Frontal cortex (tissue), 4 donors: ENCODE measurements around the gene CD47. TPM values are rescaled to one million over a fixed set of nuclear protein-coding genes. Genes with fewer than 3 reads are reported as not detected.

Experiments
- DNase-seq, 2 donors: peaks; one replicate each; pipeline ENCODE4 v3.0.0; 2012; ENCODE audit warnings: low spot score in 2 of 2
- FAIRE-seq: peaks from 2 replicates; lab custom pipeline; 2012; peaks lifted over from hg19 to GRCh38; lab: Jason Lieb, UNC
- total RNA-seq: library from RNA; depleted of rRNA; stranded (reverse); fragments of >200 nt; gene quantifications from one replicate; pipeline ENCODE4 v1.2.3, GENCODE V29; 2014
- donor health status: control.
- donor health status: control.
- donor health status: control.

CD47 gene
- total RNA-seq, 1 donor from 2014 or later, result 444 TPM

DNA sequence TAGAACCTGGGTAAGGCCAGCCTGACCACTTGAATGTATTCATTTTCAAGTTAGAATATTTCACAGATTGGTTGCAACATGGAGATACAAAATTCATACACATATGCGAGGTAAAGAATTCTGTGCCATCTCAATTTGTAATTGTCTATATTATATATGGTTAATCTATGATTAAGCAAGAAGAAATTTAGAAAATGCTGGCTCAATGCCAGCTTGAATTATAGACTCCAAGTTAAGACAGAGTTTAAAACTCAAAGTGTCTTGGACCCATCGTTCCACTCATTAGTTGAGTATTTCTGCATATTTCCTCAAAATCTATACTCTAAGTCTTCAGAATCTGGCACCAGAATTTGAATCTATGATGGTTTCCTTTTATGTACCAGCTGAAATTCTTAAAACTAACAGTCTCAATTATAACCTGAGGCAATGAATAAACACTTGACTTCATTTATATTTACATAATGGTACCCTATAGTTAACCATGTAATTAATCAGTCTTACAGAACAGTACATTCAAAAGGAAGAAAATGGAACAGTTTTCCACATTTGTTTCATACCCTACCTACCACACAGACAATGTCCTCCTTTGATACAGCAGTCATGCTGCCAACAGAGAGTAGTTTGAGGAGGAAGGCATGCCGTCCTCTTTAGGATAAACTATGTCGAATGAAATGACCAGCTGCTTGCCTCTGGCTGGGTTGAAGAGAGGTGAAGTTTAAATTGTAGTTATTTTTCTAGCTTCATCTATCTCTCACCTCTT, 95.7 kb downstream of the CD47 start:
- FAIRE-seq, result no peak

DNA sequence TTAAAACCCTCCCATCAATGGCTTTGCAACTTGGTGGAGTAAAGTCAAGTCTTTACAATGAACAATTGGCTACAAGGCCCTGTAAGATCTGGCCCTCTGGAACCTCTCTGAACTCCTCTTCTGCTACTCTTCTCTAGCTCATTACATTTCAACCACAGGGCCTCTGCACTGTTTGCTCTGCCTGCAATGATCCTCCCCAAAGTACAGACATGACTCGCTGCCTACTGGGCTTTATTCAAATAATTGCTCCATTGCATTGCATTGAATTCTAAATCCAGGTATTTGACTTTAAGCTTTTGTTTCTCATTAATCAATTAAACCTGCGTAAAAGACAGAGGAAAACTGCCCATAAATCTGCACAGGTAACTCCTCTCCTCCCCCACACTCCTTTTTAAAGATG, 96.7 kb downstream of the CD47 start:
- FAIRE-seq (no peak), DNase-seq (no peak)

More for the DNA sequence above, 95.7 kb downstream of the CD47 start:
- DNase-seq, result no peak

- no peak for DNase-seq
- no peak for FAIRE-seq
These were observed 97.1 kb downstream of the CD47 start for GRCh38 chr3:107993771-107994170.

Other genes starting within 250 kb of the CD47 start
- gene IFT57, start 131.4 kb upstream of the CD47 start, total RNA-seq, result 39.9 TPM
- not detected for gene HHLA2, start 205.5 kb upstream of the CD47 start, total RNA-seq